BJ (cell line): ENCODE measurements around the gene PPP1R14D. TPM values are rescaled to one million over a fixed set of nuclear protein-coding genes. Genes with fewer than 3 reads are reported as not detected.

Experiments
- CTCF ChIA-PET: fragments of 350-600 bp; formaldehyde crosslinking; extraction: SDS; loops from one replicate; lab custom pipeline; 2021; ENCODE audit warnings: antibody characterized with exemption, inconsistent platforms; lab: Yijun Ruan, JAX
- POLR2A ChIA-PET: fragments of 300-600 bp; sonication (Branson Sonifier 250); formaldehyde crosslinking; extraction: SDS; loops from one replicate; lab custom pipeline; 2021; ENCODE audit warnings: antibody characterized with exemption; lab: Charles Lee
- DNase-seq: peaks from one replicate; pipeline ENCODE4 v3.0.0-alpha.2; 2011; ENCODE audit warnings: low read depth
- H3K27me3 ChIP-seq: 2 replicates; pipeline ENCODE4 v1.6.0; 2011; ENCODE audit warnings: low read length; ENCODE audit not compliant: control insufficient read depth, insufficient read depth
- H3K36me3 ChIP-seq: 2 replicates; pipeline ENCODE4 v1.5.1; 2011; ENCODE audit warnings: low read length; ENCODE audit not compliant: control insufficient read depth, insufficient read depth
- H3K4me3 ChIP-seq: 2 replicates; pipeline ENCODE4 v1.5.1; 2011; ENCODE audit warnings: low read depth, mild to moderate bottlenecking, control low read depth, low read length
- CTCF ChIP-seq: IDR thresholded peaks from 2 replicates; pipeline ENCODE4 v1.5.1; 2011; ENCODE audit warnings: low read depth, mild to moderate bottlenecking, control low read depth, inconsistent platforms, low read length, moderate library complexity; ENCODE audit not compliant: insufficient read depth
- polyA plus RNA-seq: library from polyadenylated mRNA; depleted of rRNA; stranded (reverse); fragments of >200 nt; gene quantifications from 2 replicates; pipeline ENCODE4 v1.2.3, GENCODE V29; 2011

PPP1R14D gene
- polyA plus RNA-seq, 1 experiment, result not detected

DNA sequence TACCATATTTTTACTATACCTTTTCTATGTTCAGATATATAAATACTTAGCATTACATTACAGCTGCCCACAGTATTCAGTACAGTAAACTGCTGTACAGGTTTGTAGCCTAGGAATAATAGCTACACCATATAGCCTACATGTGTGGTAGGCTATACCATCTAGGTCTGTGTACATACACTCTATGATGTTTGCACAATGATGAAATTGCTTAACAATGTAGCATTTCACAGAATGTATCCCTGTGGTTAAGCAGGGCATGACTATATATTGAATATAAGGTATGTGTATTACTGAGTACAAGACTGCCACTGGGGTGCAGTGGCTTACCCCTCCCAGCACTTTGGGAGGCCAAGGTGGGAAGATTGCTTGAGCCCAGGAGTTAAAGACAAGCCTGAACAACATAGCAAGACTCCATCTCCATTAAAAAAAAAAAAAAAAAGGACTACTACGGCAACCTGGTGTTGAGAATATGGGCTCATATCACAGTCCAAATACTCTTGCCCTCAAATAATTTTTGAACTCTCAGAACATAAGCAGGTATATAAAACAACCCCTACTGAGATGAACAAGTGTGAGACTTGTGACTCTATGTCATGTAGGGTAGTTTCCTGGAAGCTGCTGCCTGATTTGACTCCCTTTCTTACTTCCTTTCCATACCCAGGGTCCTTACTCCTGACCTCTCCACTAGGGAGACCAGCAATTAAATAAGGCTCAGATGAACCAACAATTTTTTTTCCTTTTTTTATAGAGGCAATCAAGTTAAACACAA is 4.8 kb downstream of the PPP1R14D start:
- Histone ChIP-seq H3K27me3 (peaks cover 2% of the 10 kb centered on the region), H3K4me3 (no peak overlapping the region), H3K36me3 (no peaks in the 10 kb centered on the region)
- no peak for DNase-seq
- ChIA-PET POLR2A (no interaction called here), CTCF (interaction anchor here (1.0 kb wide), 1 partner anchor 33 kb away, joined by 4 read pairs; no protein-coding TSS in a partner anchor)
- no peak for TF ChIP-seq CTCF

- Histone ChIP-seq H3K36me3 (no peaks in the 10 kb centered on the region), H3K27me3 (peaks cover 2% of the 10 kb centered on the region; the same call in 1 of the 2 replicates), H3K4me3 (no peak overlapping the region)
- POLR2A ChIA-PET, result no interaction called here
- TF ChIP-seq CTCF, result no peak
- CTCF ChIA-PET, result interaction anchor here (0.6 kb wide), 1 partner anchor 314 kb away, joined by 3 read pairs; no protein-coding TSS in a partner anchor
- DNase-seq, result no peak
These were observed 7.3 kb downstream of the PPP1R14D start for GRCh38 chr15:40821195-40821594.

- ChIA-PET POLR2A (no interaction called here), CTCF (interaction anchor here (0.9 kb wide), 1 partner anchor 9 kb away, joined by 5 read pairs; no protein-coding TSS in a partner anchor)
These were observed 9.5 kb downstream of the PPP1R14D start for GRCh38 chr15:40819048-40819447.

GRCh38 chr15:40815042-40815698 is 13.3 kb downstream of the PPP1R14D start:
- no peak for DNase-seq
- no peaks in the 10 kb centered on the region for H3K27me3 ChIP-seq
- ChIA-PET POLR2A (no interaction called here), CTCF (interaction anchor here (0.8 to 0.9 kb wide), 2 partner anchors 13 to 80 kb away, joined by 3 to 4 read pairs; partner anchors contain the start of gene PPP1R14D)
- peaks cover 12% of the 10 kb centered on the region for H3K36me3 ChIP-seq
- TF ChIP-seq CTCF, result no peak
- H3K4me3 ChIP-seq, result no peak overlapping the region

More at GRCh38 chr15:40819048-40819447, 9.5 kb downstream of the PPP1R14D start:
- H3K4me3 ChIP-seq, result no peak overlapping the region
- no peak for TF ChIP-seq CTCF
- H3K36me3 ChIP-seq, result peaks cover 2% of the 10 kb centered on the region
- no peak for DNase-seq
- H3K27me3 ChIP-seq, result peaks cover 2% of the 10 kb centered on the region; the same call in 1 of the 2 replicates
